ENCODE measurements around the gene SLC2A5. TPM values are rescaled to one million over a fixed set of nuclear protein-coding genes. Genes with fewer than 3 reads are reported as not detected.

SLC2A5 gene
- total RNA-seq, 2 experiments from 2014 or later, result not detected

DNA sequence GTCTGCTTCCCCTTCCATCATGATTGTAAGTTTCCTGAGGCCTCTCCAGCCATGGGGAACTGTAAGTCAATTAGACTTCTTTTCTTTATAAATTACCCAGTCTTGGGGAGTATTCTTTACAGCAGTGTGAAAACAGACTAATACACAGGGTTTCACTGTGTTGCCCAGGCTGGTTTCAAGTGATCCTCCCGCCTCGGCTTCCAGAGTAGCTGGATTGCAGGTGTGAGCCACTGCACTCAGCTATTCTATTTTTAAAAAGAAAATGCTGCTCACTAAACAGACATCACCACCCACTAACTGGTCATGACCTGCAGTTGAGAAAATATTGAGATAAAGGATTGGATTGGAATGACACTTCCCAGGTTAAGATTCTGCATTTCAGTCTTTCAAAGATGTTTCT is 22.4 kb downstream of the SLC2A5 start:
- no peaks in the 10 kb centered on the region for H3K4me1 Mint-ChIP-seq (ENCODE audit: low read depth)
- ATAC-seq (no peak), DNase-seq (no peak)
- H3K4me3 Mint-ChIP-seq, result no peak overlapping the region
- no peaks in the 10 kb centered on the region for H3K9me3 Mint-ChIP-seq
- H3K27me3 Mint-ChIP-seq, result no peaks in the 10 kb centered on the region
- no peaks in the 10 kb centered on the region for H3K36me3 Mint-ChIP-seq (ENCODE audit: low read depth)
- intact Hi-C loops (cut with micrococcal nuclease), result no loop called here
- TF ChIP-seq, protein P1, sequence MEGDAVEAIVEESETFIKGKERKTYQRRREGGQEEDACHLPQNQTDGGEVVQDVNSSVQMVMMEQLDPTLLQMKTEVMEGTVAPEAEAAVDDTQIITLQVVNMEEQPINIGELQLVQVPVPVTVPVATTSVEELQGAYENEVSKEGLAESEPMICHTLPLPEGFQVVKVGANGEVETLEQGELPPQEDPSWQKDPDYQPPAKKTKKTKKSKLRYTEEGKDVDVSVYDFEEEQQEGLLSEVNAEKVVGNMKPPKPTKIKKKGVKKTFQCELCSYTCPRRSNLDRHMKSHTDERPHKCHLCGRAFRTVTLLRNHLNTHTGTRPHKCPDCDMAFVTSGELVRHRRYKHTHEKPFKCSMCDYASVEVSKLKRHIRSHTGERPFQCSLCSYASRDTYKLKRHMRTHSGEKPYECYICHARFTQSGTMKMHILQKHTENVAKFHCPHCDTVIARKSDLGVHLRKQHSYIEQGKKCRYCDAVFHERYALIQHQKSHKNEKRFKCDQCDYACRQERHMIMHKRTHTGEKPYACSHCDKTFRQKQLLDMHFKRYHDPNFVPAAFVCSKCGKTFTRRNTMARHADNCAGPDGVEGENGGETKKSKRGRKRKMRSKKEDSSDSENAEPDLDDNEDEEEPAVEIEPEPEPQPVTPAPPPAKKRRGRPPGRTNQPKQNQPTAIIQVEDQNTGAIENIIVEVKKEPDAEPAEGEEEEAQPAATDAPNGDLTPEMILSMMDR (IDR thresholded peaks at IDR 0.05), result no peak
- ChIA-PET CTCF (no interaction called here), POLR2A (no interaction called here)
- no peak overlapping the region for H3K27ac Mint-ChIP-seq

DNA sequence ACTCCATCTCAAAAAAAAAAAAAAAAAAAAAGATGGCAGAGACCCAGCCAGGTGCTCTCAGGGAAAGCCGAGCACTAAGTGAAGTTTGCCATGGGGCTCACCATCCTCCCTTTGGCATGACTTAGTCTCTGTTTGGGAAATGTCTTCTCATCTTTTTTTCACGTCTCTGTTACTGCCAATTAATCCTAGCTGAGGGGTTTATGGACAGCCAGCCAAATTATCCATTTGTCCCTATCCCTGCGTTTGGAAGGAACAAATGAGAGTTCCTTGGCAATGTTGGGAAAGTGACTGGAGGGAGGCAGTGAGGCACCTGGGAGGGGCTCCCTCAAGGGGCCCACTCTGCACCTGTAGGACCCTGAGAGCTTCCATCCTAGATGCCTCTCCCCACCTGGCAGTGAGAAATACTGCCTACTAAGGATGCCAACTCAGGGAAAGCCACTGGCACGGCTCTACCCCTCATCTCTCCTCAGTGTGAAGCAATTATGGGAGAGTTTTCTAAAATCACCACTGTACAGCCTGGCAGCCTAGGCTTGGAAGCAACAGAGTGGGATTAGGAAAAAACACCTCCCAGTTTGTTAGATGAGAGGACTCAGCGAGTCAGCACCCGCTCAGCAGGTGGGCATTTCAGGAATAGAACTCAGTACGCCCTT is 23.4 kb downstream of the SLC2A5 start:
- no peaks in the 10 kb centered on the region for H3K9me3 Mint-ChIP-seq
- DNase-seq, result no peak
- POLR2A ChIA-PET, result no interaction called here

DNA sequence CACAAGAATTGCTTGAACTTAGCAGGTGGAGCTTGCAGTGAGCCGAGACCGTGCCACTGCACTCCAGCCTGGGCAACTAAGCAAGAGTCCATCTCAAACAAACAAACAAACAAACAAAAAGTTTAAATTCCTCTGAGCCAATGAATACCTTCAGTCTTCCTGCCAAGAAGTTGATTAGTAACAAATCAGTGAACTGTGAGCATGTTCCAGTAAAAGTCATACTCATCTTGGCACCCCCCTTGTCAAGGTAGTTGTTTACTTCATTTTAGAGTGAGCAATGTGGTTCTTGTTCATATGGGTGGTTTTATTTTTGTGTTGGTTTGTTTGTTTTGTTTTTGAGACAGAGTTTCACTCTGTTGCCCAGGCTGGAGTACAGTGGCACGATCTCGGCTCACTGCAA is 25.2 kb downstream of the SLC2A5 start:
- Mint-ChIP-seq H3K27me3 (no peaks in the 10 kb centered on the region), H3K4me3 (no peak overlapping the region), H3K4me1 (ENCODE audit: low read depth) (no peaks in the 10 kb centered on the region), H3K27ac (no peak overlapping the region), H3K36me3 (ENCODE audit: low read depth) (no peaks in the 10 kb centered on the region), H3K9me3 (no peaks in the 10 kb centered on the region)
- ChIA-PET CTCF (interaction anchor here (0.9 to 2.1 kb wide), 2 partner anchors 40 to 124 kb away, joined by 3 to 6 read pairs; no protein-coding TSS in a partner anchor), POLR2A (interaction anchor here (0.6 kb wide), 1 partner anchor 18 kb away, joined by 6 read pairs; no protein-coding TSS in a partner anchor)
- intact Hi-C loops (cut with micrococcal nuclease), result no loop called here
- no peak for DNase-seq
- TF ChIP-seq, protein P1 (IDR thresholded peaks at IDR 0.05), result no peak
- no peak for ATAC-seq

More for the DNA sequence above, 23.4 kb downstream of the SLC2A5 start:
- no peaks in the 10 kb centered on the region for H3K27me3 Mint-ChIP-seq
- H3K4me3 Mint-ChIP-seq, result no peak overlapping the region
- ATAC-seq, result no peak
- no peaks in the 10 kb centered on the region for H3K36me3 Mint-ChIP-seq (ENCODE audit: low read depth)
- TF ChIP-seq, protein P1 (IDR thresholded peaks at IDR 0.05), result no peak
- H3K4me1 Mint-ChIP-seq (ENCODE audit: low read depth), result no peaks in the 10 kb centered on the region
- CTCF ChIA-PET, result interaction anchor here (2.1 kb wide), 1 partner anchor 41 kb away, joined by 6 read pairs; no protein-coding TSS in a partner anchor
- intact Hi-C loops (cut with micrococcal nuclease), result no loop called here
- no peak overlapping the region for H3K27ac Mint-ChIP-seq

DNA sequence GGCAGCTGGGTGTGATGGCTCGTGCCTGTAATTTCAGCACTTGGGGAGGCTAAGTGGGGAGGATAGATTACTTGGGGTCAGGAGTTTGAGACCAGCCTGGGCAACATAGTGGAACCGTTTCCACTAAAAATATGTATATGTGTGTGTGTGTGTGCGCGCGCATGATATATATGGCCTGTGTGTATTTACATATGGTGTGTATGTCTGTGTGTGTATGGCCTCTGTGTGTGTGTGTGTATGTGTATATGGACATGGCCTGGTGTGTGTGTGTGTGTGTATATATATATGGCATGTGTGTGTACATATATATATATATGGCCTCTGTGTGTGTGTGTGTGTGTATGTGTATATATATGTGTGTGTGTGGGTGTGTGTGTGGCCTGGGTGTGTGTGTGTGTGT is 27.2 kb downstream of the SLC2A5 start:
- no peaks in the 10 kb centered on the region for H3K9me3 Mint-ChIP-seq
- H3K4me1 Mint-ChIP-seq (ENCODE audit: low read depth), result no peaks in the 10 kb centered on the region
- intact Hi-C loops (cut with micrococcal nuclease), result no loop called here
- H3K27me3 Mint-ChIP-seq, result no peaks in the 10 kb centered on the region
- no peaks in the 10 kb centered on the region for H3K36me3 Mint-ChIP-seq (ENCODE audit: low read depth)
- H3K27ac Mint-ChIP-seq, result no peak overlapping the region
- CTCF ChIA-PET, result interaction anchor here (0.9 kb wide), 1 partner anchor 37 kb away, joined by 3 read pairs; no protein-coding TSS in a partner anchor
- POLR2A ChIA-PET, result no interaction called here
- H3K4me3 Mint-ChIP-seq, result no peak overlapping the region
- TF ChIP-seq, protein P1 (IDR thresholded peaks at IDR 0.05), result no peak
- no peak for ATAC-seq
- no peak for DNase-seq

DNA sequence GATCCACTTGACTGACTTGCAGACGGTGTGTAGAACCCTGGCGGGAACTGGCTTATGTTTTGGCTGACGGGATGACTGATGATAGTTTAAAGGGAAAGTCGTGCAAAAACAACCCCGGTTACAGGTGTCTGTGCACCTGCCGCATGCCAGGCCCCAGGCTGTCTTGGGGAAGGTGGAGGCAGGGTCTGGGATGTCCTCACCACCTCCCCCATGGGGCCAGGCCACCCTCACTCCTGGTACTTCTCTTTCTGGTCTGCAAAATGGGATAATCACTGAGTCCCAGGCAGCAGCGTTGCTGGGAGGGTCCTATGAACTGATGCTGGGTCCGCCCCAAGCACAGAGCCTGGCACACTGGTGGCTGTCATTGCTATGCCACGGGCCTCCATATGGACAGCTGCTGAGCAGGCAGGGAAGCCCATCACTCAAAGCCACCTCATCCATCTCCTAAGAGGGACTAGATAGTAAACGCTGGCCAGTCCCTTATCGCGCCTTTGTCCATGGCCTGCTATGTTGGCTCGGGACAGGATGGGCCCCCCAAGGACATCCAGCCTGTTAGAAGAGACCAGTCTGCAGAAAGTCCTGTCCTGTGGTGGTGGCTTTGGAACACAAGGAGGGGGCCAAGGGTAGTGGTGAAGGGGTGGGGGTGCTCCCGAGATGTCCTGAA is 28.2 kb downstream of the SLC2A5 start:
- POLR2A ChIA-PET, result interaction anchor here (0.7 kb wide), 1 partner anchor 127 kb away, joined by 3 read pairs; no protein-coding TSS in a partner anchor
- no peaks in the 10 kb centered on the region for H3K36me3 Mint-ChIP-seq (ENCODE audit: low read depth)

More for the DNA sequence above, 28.2 kb downstream of the SLC2A5 start:
- no peaks in the 10 kb centered on the region for H3K4me1 Mint-ChIP-seq (ENCODE audit: low read depth)
- H3K27me3 Mint-ChIP-seq, result no peaks in the 10 kb centered on the region
- no peaks in the 10 kb centered on the region for H3K9me3 Mint-ChIP-seq
- no peak for ATAC-seq
- intact Hi-C loops (cut with micrococcal nuclease), result no loop called here
- DNase-seq, result no peak
- TF ChIP-seq, protein P1 (IDR thresholded peaks at IDR 0.05), result no peak
- H3K27ac Mint-ChIP-seq, result no peak overlapping the region
- H3K4me3 Mint-ChIP-seq, result no peak overlapping the region
- CTCF ChIA-PET, result interaction anchor here (0.9 kb wide), 1 partner anchor 36 kb away, joined by 3 read pairs; no protein-coding TSS in a partner anchor
